A549 (cell line): ENCODE measurements around the gene UNC45A. TPM values are rescaled to one million over a fixed set of nuclear protein-coding genes. Genes with fewer than 3 reads are reported as not detected.

ENCODE experiments used
- ATAC-seq, 2 experiments: fragments of 200-7000 bp in 1 of 2; fragments of >200 bp in 1 of 2; cut with Nextera tagmentation in 1 of 2; cut with Tn5 transposase in 1 of 2; 3 replicates each; pipeline versions ENCODE4 v1.8.0 to v1.9.1; 2018 to 2020; ENCODE audit warnings: mild to moderate bottlenecking in 1 of 2, moderate library complexity in 1 of 2
- CTCF ChIA-PET: fragments of 300-600 bp; sonication (Branson Sonifier 250); formaldehyde crosslinking; extraction: SDS; loops from one replicate; lab custom pipeline; 2021; ENCODE audit warnings: antibody characterized with exemption, inconsistent platforms; lab: Yijun Ruan, JAX
- POLR2A ChIA-PET: fragments of 350-600 bp; formaldehyde crosslinking; extraction: SDS; loops from one replicate; lab custom pipeline; 2021; ENCODE audit warnings: antibody characterized with exemption, inconsistent platforms; lab: Yijun Ruan, JAX
- DNase-seq, 2 experiments: peaks; one replicate each; pipeline versions ENCODE4 v3.0.0 to v3.0.0-alpha.2; 2011 to 2016; ENCODE audit warnings: low read depth in 1 of 2, low spot score in 1 of 2
- FAIRE-seq: peaks from 2 replicates; lab custom pipeline; 2011; peaks lifted over from hg19 to GRCh38; lab: Jason Lieb, UNC
- H3K27ac ChIP-seq, 2 experiments: fragments of >200 bp; sonication (Bioruptor Twin); formaldehyde crosslinking; 3 replicates each; pipeline ENCODE4 v1.5.1; 2016 to 2017
- H3K4me1 ChIP-seq: fragments of >200 bp; sonication (Bioruptor Twin); formaldehyde crosslinking; 3 replicates; pipeline ENCODE4 v1.6.1; 2016
- H3K4me2 ChIP-seq: fragments of >200 bp; sonication (Bioruptor Twin); formaldehyde crosslinking; 3 replicates; pipeline ENCODE4 v1.6.1; 2016
- H3K4me3 ChIP-seq: fragments of >200 bp; sonication (Bioruptor Twin); formaldehyde crosslinking; 3 replicates; pipeline ENCODE4 v1.5.1; 2016
- H3K9me3 ChIP-seq: fragments of >200 bp; sonication (Bioruptor Twin); formaldehyde crosslinking; 3 replicates; pipeline ENCODE4 v1.6.1; 2016
- ATOH8 ChIP-seq: fragments of 250-450 bp; sonication (Bioruptor Pico); IDR thresholded peaks from 2 replicates; pipeline ENCODE4 v1.5.0; 2020; ENCODE audit warnings: low read depth, mild to moderate bottlenecking, moderate library complexity
- BCL3 ChIP-seq: fragments of >200 bp; sonication (Bioruptor Twin); formaldehyde crosslinking; IDR thresholded peaks from 3 replicates; pipeline ENCODE4 v1.6.1; 2016
- BHLHE40 ChIP-seq: IDR thresholded peaks from 2 replicates; pipeline ENCODE4 v1.6.1; 2012; ENCODE audit warnings: low read depth, low read length, inconsistent platforms
- CBX8 ChIP-seq: fragments of 200-600 bp; sonication (generic); IDR thresholded peaks from 2 replicates; pipeline ENCODE4 v1.6.1; 2016
- CEBPB ChIP-seq, 2 experiments: fragments of >200 bp in 1 of 2; sonication (Bioruptor Twin) in 1 of 2; formaldehyde crosslinking in 1 of 2; IDR thresholded peaks; 2 replicates each; pipeline ENCODE4 v1.6.1; 2012 to 2016
- CTCF ChIP-seq: fragments of >200 bp; sonication (Bioruptor Twin); formaldehyde crosslinking; IDR thresholded peaks from 3 replicates; pipeline ENCODE4 v1.5.1; 2016
- EHMT2 ChIP-seq: fragments of 200-600 bp; sonication (generic); IDR thresholded peaks from 2 replicates; pipeline ENCODE4 v1.6.1; 2016; ENCODE audit warnings: antibody characterized with exemption, low read depth, mild to moderate bottlenecking, moderate library complexity
- ESRRA ChIP-seq: fragments of 150-350 bp; IDR thresholded peaks from 2 replicates; pipeline ENCODE4 v1.6.1; 2014; ENCODE audit warnings: mild to moderate bottlenecking, low read length, borderline replicate concordance
- FOSB ChIP-seq: fragments of 250-450 bp; sonication (Bioruptor Pico); IDR thresholded peaks from 2 replicates; pipeline ENCODE4 v1.5.0; 2020; ENCODE audit warnings: mild to moderate bottlenecking, moderate library complexity
- FOSL2 ChIP-seq, 2 experiments: fragments of 450-650 bp in 1 of 2; fragments of >200 bp in 1 of 2; sonication (Bioruptor Twin) in 1 of 2; formaldehyde crosslinking; IDR thresholded peaks; 2 replicates each; pipeline versions ENCODE4 v1.5.0 to v1.6.1; 2016 to 2020; ENCODE audit warnings: mild to moderate bottlenecking in 1 of 2, moderate library complexity in 1 of 2
- HOXA7 ChIP-seq: fragments of 250-450 bp; sonication (Bioruptor Pico); IDR thresholded peaks from 2 replicates; pipeline ENCODE4 v1.5.0; 2020; ENCODE audit warnings: mild to moderate bottlenecking, moderate library complexity
- HOXB5 ChIP-seq: fragments of 250-450 bp; sonication (Bioruptor Pico); IDR thresholded peaks from 2 replicates; pipeline ENCODE4 v1.5.0; 2020; ENCODE audit warnings: mild to moderate bottlenecking, moderate library complexity
- JUN ChIP-seq, 2 experiments: fragments of >200 bp; sonication (Bioruptor Twin); formaldehyde crosslinking; IDR thresholded peaks; 2 replicates in 1 of 2; 3 replicates in 1 of 2; pipeline ENCODE4 v1.6.1; 2016 to 2017
- MAFK ChIP-seq: fragments of 450-650 bp; IDR thresholded peaks from 2 replicates; pipeline ENCODE4 v1.6.1; 2014; ENCODE audit not compliant: partially characterized antibody
- MAZ ChIP-seq: fragments of 150-350 bp; IDR thresholded peaks from 2 replicates; pipeline ENCODE4 v1.6.1; 2014; ENCODE audit warnings: antibody characterized with exemption, low read depth, low read length, borderline replicate concordance
- NFE2L2 ChIP-seq: fragments of 150-350 bp; conservative IDR thresholded peaks from 2 replicates; pipeline ENCODE4 v1.6.1; 2014; ENCODE audit warnings: low read length
- PBX3 ChIP-seq: IDR thresholded peaks from 2 replicates; pipeline ENCODE4 v1.6.1; 2012
- PHF8 ChIP-seq: fragments of 200-600 bp; sonication (generic); IDR thresholded peaks from 2 replicates; pipeline ENCODE4 v1.6.1; 2016; ENCODE audit warnings: low read depth, mild to moderate bottlenecking, antibody characterized with exemption, moderate library complexity, borderline replicate concordance
- RAD21 ChIP-seq, 2 experiments: fragments of >200 bp in 1 of 2; sonication (Bioruptor Twin) in 1 of 2; formaldehyde crosslinking in 1 of 2; IDR thresholded peaks in 1 of 2; conservative IDR thresholded peaks in 1 of 2; 2 replicates in 1 of 2; 3 replicates in 1 of 2; pipeline ENCODE4 v1.6.1; 2012 to 2018; ENCODE audit warnings: inconsistent platforms in 1 of 2
- RCOR1 ChIP-seq: fragments of 150-350 bp; IDR thresholded peaks from 2 replicates; pipeline ENCODE4 v1.6.1; 2014; ENCODE audit warnings: antibody characterized with exemption, low read length, low read depth
- SREBF2 ChIP-seq: fragments of 450-650 bp; IDR thresholded peaks from 2 replicates; pipeline ENCODE4 v1.6.1; 2014; ENCODE audit warnings: mild to moderate bottlenecking, moderate library complexity
- TFCP2L1 ChIP-seq: fragments of 250-450 bp; sonication (Bioruptor Pico); IDR thresholded peaks from 2 replicates; pipeline ENCODE4 v1.5.0; 2021; ENCODE audit warnings: mild to moderate bottlenecking
- USF2 ChIP-seq: fragments of 450-650 bp; IDR thresholded peaks from 2 replicates; pipeline ENCODE4 v1.6.1; 2014; ENCODE audit warnings: antibody characterized with exemption
- WGBS: methylation state at CpG from one replicate; pipeline ENCODE4 v1.1.6; 2017; ENCODE audit errors: missing lambda C conversion rate; 5-methylcytosine and 5-hydroxymethylcytosine counted together
- polyA plus RNA-seq, 4 experiments: library from polyadenylated mRNA; depleted of rRNA in 3 of 4; stranded (reverse); fragments of >200 nt; fragmentation: RNase III in 1 of 4; extraction: RNeasy Plus Mini Kit Qiagen cat#74134 plus additional on column Dnase treatment in 1 of 4; gene quantifications; 2 replicates in 3 of 4; 3 replicates in 1 of 4; pipeline ENCODE4 v1.2.3, GENCODE V29; 2011 to 2017

Gene UNC45A
- polyA plus RNA-seq, 2 of the 4 experiments (the other 2 are of a cell fraction) = 48.2 to 80.4 TPM

GRCh38 chr15:90931828-90932659 is 3.0 kb upstream of the UNC45A start, which contains the start of gene HDDC3 (continued):
- no peak for TF ChIP-seq MAZ
- TF ChIP-seq NFE2L2 = no peak
- TF ChIP-seq SREBF2 = no peak
- TF ChIP-seq CBX8 = no peak
- no peak; the same call in 1 of the 2 replicates for TF ChIP-seq ESRRA
- TF ChIP-seq HOXB5 (CRISPR knock-in tag) = peak; percentile 48; the same call in 1 of the 2 replicates
- no peak for TF ChIP-seq MAFK
- no peak for TF ChIP-seq EHMT2
- TF ChIP-seq USF2 = no peak
- TF ChIP-seq, all 56 proteins: peak for 19

GRCh38 chr15:90932660-90932991 is 2.5 kb upstream of the UNC45A start:
- DNase-seq (no peak), FAIRE-seq (no peak), ATAC-seq (no peak)
- Histone ChIP-seq H3K4me2 (peak overlapping the region; percentile 72), H3K4me1 (peaks cover 35% of the 10 kb centered on the region), H3K4me3 (no peak overlapping the region; the same call in 2 of the 3 replicates), H3K9me3 (no peaks in the 10 kb centered on the region), H3K27ac (peak overlapping the region; percentile 84 to 93; a peak in 4 of 6 replicates)
- POLR2A ChIA-PET = interaction anchor here (1.7 to 2.8 kb wide), 3 partner anchors 22 to 40 kb away, joined by 4 to 20 read pairs (median 14); partner anchors contain the start of genes MAN2A2 and RCCD1
- peak; percentile 3; the same call in 2 of the 3 replicates for TF ChIP-seq CTCF
- no peak for TF ChIP-seq JUN (IDR thresholded peaks at IDR 0.05)
- no peak for TF ChIP-seq RAD21 (conservative IDR thresholded peaks at IDR 0.05 in 1 of 2, IDR thresholded peaks at IDR 0.05 in 1 of 2)
- CTCF ChIA-PET = interaction anchor here (0.6 to 16.4 kb wide), 57 partner anchors 9 to 791 kb away, joined by 3 to 536 read pairs (median 4); partner anchors contain the start of genes FES, MAN2A2, PRC1 and RCCD1
- WGBS = 18% methylated on average over 5 of the region's 5 CpGs

- ATAC-seq = no peak
- H3K4me3 ChIP-seq = no peak overlapping the region
- no peaks in the 10 kb centered on the region for H3K9me3 ChIP-seq
- CTCF ChIA-PET = interaction anchor here (0.6 to 16.4 kb wide), 41 partner anchors 10 to 790 kb away, joined by 3 to 536 read pairs (median 7); partner anchors contain the start of genes FES, MAN2A2, RCCD1 and VPS33B
- 26% methylated on average over 1 of the region's 1 CpG for WGBS
- TF ChIP-seq MAFK (no peak), TFCP2L1 (CRISPR knock-in tag) (no peak), HOXA7 (CRISPR knock-in tag) (no peak), SREBF2 (no peak), PHF8 (no peak), FOSL2 (IDR thresholded peaks at IDR 0.05) (no peak), FOSL2 (CRISPR knock-in tag; IDR thresholded peaks at IDR 0.05) (no peak), HOXB5 (CRISPR knock-in tag) (no peak), CBX8 (no peak), ESRRA (no peak), PBX3 (no peak), BCL3 (no peak), RCOR1 (no peak), RAD21 (conservative IDR thresholded peaks at IDR 0.05 in 1 of 2, IDR thresholded peaks at IDR 0.05 in 1 of 2) (no peak), CEBPB (IDR thresholded peaks at IDR 0.05) (no peak), ATOH8 (CRISPR knock-in tag) (no peak), FOSB (CRISPR knock-in tag) (no peak), BHLHE40 (no peak)
- POLR2A ChIA-PET = interaction anchor here (2.8 kb wide), 1 partner anchor 21 kb away, joined by 20 read pairs; the partner anchor contains the start of gene RCCD1
- no peak for DNase-seq
- no peak overlapping the region for H3K27ac ChIP-seq
- H3K4me1 ChIP-seq = peaks cover 35% of the 10 kb centered on the region
- no peak overlapping the region for H3K4me2 ChIP-seq
- FAIRE-seq = no peak
Measured at GRCh38 chr15:90933301-90933700, 1.8 kb upstream of the UNC45A start.
